H9 (cell line): Measurements from ENCODE around the gene VAV1. TPM values are rescaled to one million over a fixed set of nuclear protein-coding genes. Genes with fewer than 3 reads are reported as not detected.

Experiments
- DNase-seq: peaks from one replicate; pipeline ENCODE4 v3.0.0-alpha.2; 2017
- H2AFZ ChIP-seq: one replicate; pipeline ENCODE4 v1.6.1; 2013; ENCODE audit warnings: mild to moderate bottlenecking, low read length, control low read depth, moderate library complexity
- H2AK5ac ChIP-seq: 2 replicates; pipeline ENCODE4 v1.6.1; 2013; ENCODE audit warnings: low read length, control low read depth, mixed read lengths; ENCODE audit not compliant: insufficient read length
- H2BK120ac ChIP-seq: one replicate; pipeline ENCODE4 v1.6.1; 2013; ENCODE audit warnings: low read depth, mild to moderate bottlenecking, low read length, control low read depth, inconsistent platforms; ENCODE audit not compliant: poor library complexity, severe bottlenecking
- H2BK12ac ChIP-seq: 2 replicates; pipeline ENCODE4 v1.6.1; 2013; ENCODE audit warnings: low read length, control low read depth, mixed read lengths, low read depth; ENCODE audit not compliant: insufficient read length
- H2BK15ac ChIP-seq: 2 replicates; pipeline ENCODE4 v1.6.1; 2013; ENCODE audit warnings: low read depth, low read length, control low read depth
- H2BK20ac ChIP-seq: one replicate; pipeline ENCODE4 v1.6.1; 2013; ENCODE audit warnings: low read depth, mild to moderate bottlenecking, low read length, control low read depth, inconsistent platforms; ENCODE audit not compliant: poor library complexity, severe bottlenecking
- H2BK5ac ChIP-seq: 2 replicates; pipeline ENCODE4 v1.6.1; 2013; ENCODE audit warnings: low read length, control low read depth, mixed read lengths; ENCODE audit not compliant: insufficient read length
- H3K14ac ChIP-seq: 2 replicates; pipeline ENCODE4 v1.6.1; 2013; ENCODE audit warnings: low read length, control low read depth; ENCODE audit not compliant: insufficient read depth
- H3K18ac ChIP-seq: 2 replicates; pipeline ENCODE4 v1.6.1; 2013; ENCODE audit warnings: low read depth, mild to moderate bottlenecking, mixed read lengths, low read length, control low read depth; ENCODE audit not compliant: insufficient read length
- H3K23ac ChIP-seq: 2 replicates; pipeline ENCODE4 v1.6.1; 2013; ENCODE audit warnings: low read length, control low read depth, mixed read lengths, low read depth; ENCODE audit not compliant: insufficient read length
- H3K23me2 ChIP-seq: 2 replicates; pipeline ENCODE4 v1.6.1; 2013; ENCODE audit warnings: low read depth, mild to moderate bottlenecking, mixed read lengths, low read length, control low read depth; ENCODE audit not compliant: insufficient read length, poor library complexity, severe bottlenecking
- H3K27ac ChIP-seq: 2 replicates; pipeline ENCODE4 v1.5.1; 2013; ENCODE audit warnings: low read length, control low read depth, mixed read lengths, low read depth; ENCODE audit not compliant: insufficient read length
- H3K27me3 ChIP-seq: 2 replicates; pipeline ENCODE4 v1.6.1; 2013; ENCODE audit warnings: low read length, control low read depth, inconsistent platforms; ENCODE audit not compliant: insufficient read depth
- H3K4ac ChIP-seq: 2 replicates; pipeline ENCODE4 v1.6.1; 2013; ENCODE audit warnings: low read depth, mild to moderate bottlenecking, control low read depth, inconsistent platforms, low read length, moderate library complexity
- H3K4me1 ChIP-seq: 2 replicates; pipeline ENCODE4 v1.6.1; 2013; ENCODE audit warnings: low read length, control low read depth, inconsistent platforms; ENCODE audit not compliant: insufficient read depth
- H3K4me2 ChIP-seq: 2 replicates; pipeline ENCODE4 v1.6.1; 2013; ENCODE audit warnings: low read length, control low read depth, mixed read lengths; ENCODE audit not compliant: insufficient read length, insufficient read depth
- H3K56ac ChIP-seq: 2 replicates; pipeline ENCODE4 v1.6.1; 2013; ENCODE audit warnings: low read depth, mild to moderate bottlenecking, mixed read lengths, low read length, control low read depth; ENCODE audit not compliant: insufficient read length
- H3K79me1 ChIP-seq: 2 replicates; pipeline ENCODE4 v1.6.1; 2013; ENCODE audit warnings: low read depth, mild to moderate bottlenecking, moderate library complexity, low read length, control low read depth, inconsistent platforms; ENCODE audit not compliant: insufficient read depth, poor library complexity, severe bottlenecking
- H3K79me2 ChIP-seq: 2 replicates; pipeline ENCODE4 v1.6.1; 2013; ENCODE audit warnings: low read length, control low read depth, inconsistent platforms; ENCODE audit not compliant: insufficient read depth
- H3K9ac ChIP-seq: 2 replicates; pipeline ENCODE4 v1.6.1; 2013; ENCODE audit warnings: low read length, control low read depth, mixed read lengths; ENCODE audit not compliant: insufficient read length; ENCODE audit errors: extremely low read depth
- H3K9me3 ChIP-seq: one replicate; pipeline ENCODE4 v1.6.1; 2013; ENCODE audit warnings: low read depth, low read length, inconsistent platforms; ENCODE audit not compliant: control insufficient read depth
- H3T11ph ChIP-seq: one replicate; pipeline ENCODE4 v1.6.1; 2013; ENCODE audit warnings: mild to moderate bottlenecking, low read length, control low read depth, inconsistent platforms
- H4K20me1 ChIP-seq: one replicate; pipeline ENCODE4 v1.6.1; 2013; ENCODE audit not compliant: control insufficient read depth, insufficient read length, insufficient read depth
- H4K5ac ChIP-seq: 2 replicates; pipeline ENCODE4 v1.6.1; 2013; ENCODE audit warnings: low read depth, mild to moderate bottlenecking, mixed read lengths, low read length, control low read depth; ENCODE audit not compliant: insufficient read length
- H4K8ac ChIP-seq: replicated peaks from 2 replicates; pipeline ENCODE4 v1.6.1; 2013; ENCODE audit warnings: low read length, control low read depth, mixed read lengths, low read depth; ENCODE audit not compliant: insufficient read length
- H4K91ac ChIP-seq: 2 replicates; pipeline ENCODE4 v1.6.1; 2013; ENCODE audit warnings: low read depth, mild to moderate bottlenecking, moderate library complexity, mixed read lengths, low read length, control low read depth; ENCODE audit not compliant: insufficient read length
- H3K27ac Mint-ChIP-seq, 3 experiments: 2 replicates in 2 of 3; 3 replicates in 1 of 3; pipeline ENCODE4 v1.8.0; 2020 to 2021; ENCODE audit warnings: mixed read lengths in 3 of 3, mild to moderate bottlenecking in 1 of 3, moderate library complexity in 1 of 3
- H3K27me3 Mint-ChIP-seq: 2 replicates; pipeline ENCODE4 v1.8.0; 2021; ENCODE audit warnings: low read depth, mild to moderate bottlenecking, moderate library complexity, mixed read lengths
- H3K36me3 Mint-ChIP-seq, 3 experiments: 2 replicates in 2 of 3; 3 replicates in 1 of 3; pipeline ENCODE4 v1.8.0; 2020 to 2021; ENCODE audit warnings: low read depth in 3 of 3, mixed read lengths in 3 of 3; ENCODE audit not compliant: insufficient read depth in 1 of 3
- H3K4me1 Mint-ChIP-seq, 2 experiments: 2 replicates each; pipeline ENCODE4 v1.8.0; 2020; ENCODE audit warnings: mixed read lengths in 2 of 2
- H3K4me3 Mint-ChIP-seq, 2 experiments: 2 replicates in 1 of 2; 3 replicates in 1 of 2; pipeline ENCODE4 v1.8.0; 2020 to 2021; ENCODE audit warnings: mild to moderate bottlenecking in 2 of 2, mixed read lengths in 2 of 2, moderate library complexity in 1 of 2
- H3K9me3 Mint-ChIP-seq, 2 experiments: 2 replicates in 1 of 2; 3 replicates in 1 of 2; pipeline ENCODE4 v1.8.0; 2020; ENCODE audit warnings: mild to moderate bottlenecking in 2 of 2, mixed read lengths in 2 of 2, moderate library complexity in 1 of 2
- WGBS: extraction: QIAGEN DNeasy Blood & Tissue Kit; methylation state at CpG from one replicate; pipeline ENCODE4 v1.1.7; 2013; ENCODE audit warnings: missing lambda C conversion rate, low lambda C conversion rate, mixed read lengths; ENCODE audit not compliant: insufficient read length; ENCODE audit errors: extremely low coverage; 5-methylcytosine and 5-hydroxymethylcytosine counted together
- total RNA-seq: library from RNA; stranded (reverse); gene quantifications from 2 replicates; pipeline ENCODE4 v1.2.1, GENCODE V29; 2021
- TF ChIP-seq, protein P1 (sequence below): fragments of 200-600 bp; sonication (generic); conservative IDR thresholded peaks from 3 replicates; pipeline ENCODE4 v1.8.0; 2021; ENCODE audit warnings: antibody characterized with exemption, mild to moderate bottlenecking

VAV1 gene
- total RNA-seq, 1 experiment from 2014 or later = 0.90 TPM

- no peak overlapping the region for H3K4ac ChIP-seq
- H4K91ac ChIP-seq = no peak overlapping the region
- H3K4me1 ChIP-seq = no peaks in the 10 kb centered on the region; the same call in 1 of the 2 replicates
- H3K4me1 Mint-ChIP-seq = peaks cover 5% of the 10 kb centered on the region in 2 experiments; a peak in 2 of 4 replicates
- H3K4me3 Mint-ChIP-seq = no peak overlapping the region; a peak in 2 of 5 replicates
- H4K20me1 ChIP-seq = no peaks in the 10 kb centered on the region
- no CpG with 5 or more reads among the region's 16 CpGs for WGBS
- no peak overlapping the region for H2BK5ac ChIP-seq
- no peak for DNase-seq
- H4K8ac ChIP-seq = no peak overlapping the region
- H3K79me2 ChIP-seq = no peaks in the 10 kb centered on the region
- no peaks in the 10 kb centered on the region for H3K9me3 ChIP-seq
- H3K18ac ChIP-seq = no peak overlapping the region
- H3K27me3 ChIP-seq = no peaks in the 10 kb centered on the region; the same call in 1 of the 2 replicates
- H2BK120ac ChIP-seq = no peak overlapping the region
- H4K5ac ChIP-seq = no peak overlapping the region
- no peaks in the 10 kb centered on the region for H3K27me3 Mint-ChIP-seq
- no peak overlapping the region for H3K4me2 ChIP-seq
- H2AK5ac ChIP-seq = no peak overlapping the region
- no peak overlapping the region for H3K14ac ChIP-seq
- H3K27ac Mint-ChIP-seq = no peak overlapping the region
- H3K9me3 Mint-ChIP-seq = no peaks in the 10 kb centered on the region
- no peak overlapping the region for H2BK15ac ChIP-seq
- peaks cover 4% of the 10 kb centered on the region for H3K23me2 ChIP-seq
- H3K36me3 Mint-ChIP-seq = peaks cover 27 to 67% (median 63%) of the 10 kb centered on the region in 3 experiments
- H2AFZ ChIP-seq = no peak overlapping the region
- H3K79me1 ChIP-seq = no peaks in the 10 kb centered on the region
- H3K23ac ChIP-seq = no peak overlapping the region
- TF ChIP-seq, protein P1, sequence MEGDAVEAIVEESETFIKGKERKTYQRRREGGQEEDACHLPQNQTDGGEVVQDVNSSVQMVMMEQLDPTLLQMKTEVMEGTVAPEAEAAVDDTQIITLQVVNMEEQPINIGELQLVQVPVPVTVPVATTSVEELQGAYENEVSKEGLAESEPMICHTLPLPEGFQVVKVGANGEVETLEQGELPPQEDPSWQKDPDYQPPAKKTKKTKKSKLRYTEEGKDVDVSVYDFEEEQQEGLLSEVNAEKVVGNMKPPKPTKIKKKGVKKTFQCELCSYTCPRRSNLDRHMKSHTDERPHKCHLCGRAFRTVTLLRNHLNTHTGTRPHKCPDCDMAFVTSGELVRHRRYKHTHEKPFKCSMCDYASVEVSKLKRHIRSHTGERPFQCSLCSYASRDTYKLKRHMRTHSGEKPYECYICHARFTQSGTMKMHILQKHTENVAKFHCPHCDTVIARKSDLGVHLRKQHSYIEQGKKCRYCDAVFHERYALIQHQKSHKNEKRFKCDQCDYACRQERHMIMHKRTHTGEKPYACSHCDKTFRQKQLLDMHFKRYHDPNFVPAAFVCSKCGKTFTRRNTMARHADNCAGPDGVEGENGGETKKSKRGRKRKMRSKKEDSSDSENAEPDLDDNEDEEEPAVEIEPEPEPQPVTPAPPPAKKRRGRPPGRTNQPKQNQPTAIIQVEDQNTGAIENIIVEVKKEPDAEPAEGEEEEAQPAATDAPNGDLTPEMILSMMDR = no peak
- H2BK12ac ChIP-seq = no peak overlapping the region
- no peak overlapping the region for H3K27ac ChIP-seq
- no peak overlapping the region for H2BK20ac ChIP-seq
- no peak overlapping the region for H3K56ac ChIP-seq
- H3T11ph ChIP-seq = no peak overlapping the region
- no peak overlapping the region for H3K9ac ChIP-seq
These were observed 21.3 kb upstream of the VAV1 start for GRCh38 chr19:6751189-6751588.
